ENCODE results near the gene ZIC4.

DNA sequence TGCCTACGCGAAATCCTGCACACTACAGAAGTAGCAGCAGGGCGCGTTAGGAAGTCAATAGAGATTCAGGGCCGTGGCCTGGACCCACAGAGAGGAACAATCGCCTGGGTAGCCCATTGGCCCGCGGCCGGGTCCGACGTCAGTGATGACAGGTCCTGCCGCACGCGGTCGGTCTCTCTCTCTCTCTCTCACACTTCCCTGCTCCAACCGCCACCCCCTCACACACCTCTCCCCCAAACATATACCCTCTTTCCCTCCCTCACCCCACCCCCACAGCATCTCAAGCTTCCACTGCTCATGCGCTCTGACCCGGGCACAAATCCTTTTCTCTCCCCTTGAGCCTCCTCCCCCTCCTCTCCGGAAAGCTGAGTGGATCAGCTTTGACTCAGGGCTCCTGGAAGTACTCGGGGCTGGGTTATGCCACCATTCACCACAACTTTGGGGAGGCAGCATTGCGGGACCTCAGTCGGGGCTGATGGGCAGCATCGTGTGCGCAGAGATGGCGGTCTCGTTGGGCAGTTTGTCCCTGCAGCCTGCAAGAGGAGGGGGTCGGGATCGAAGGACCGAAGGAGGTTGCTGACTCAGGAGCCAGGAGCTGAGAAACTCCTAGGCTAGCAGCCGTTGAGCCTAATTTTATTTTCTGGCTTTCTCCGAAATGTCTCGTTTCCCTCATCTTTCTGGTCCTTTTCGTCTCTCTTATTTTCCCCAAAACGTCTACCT is 9.0 kb downstream of the ZIC4 start:
- TF ChIP-seq, protein P1, sequence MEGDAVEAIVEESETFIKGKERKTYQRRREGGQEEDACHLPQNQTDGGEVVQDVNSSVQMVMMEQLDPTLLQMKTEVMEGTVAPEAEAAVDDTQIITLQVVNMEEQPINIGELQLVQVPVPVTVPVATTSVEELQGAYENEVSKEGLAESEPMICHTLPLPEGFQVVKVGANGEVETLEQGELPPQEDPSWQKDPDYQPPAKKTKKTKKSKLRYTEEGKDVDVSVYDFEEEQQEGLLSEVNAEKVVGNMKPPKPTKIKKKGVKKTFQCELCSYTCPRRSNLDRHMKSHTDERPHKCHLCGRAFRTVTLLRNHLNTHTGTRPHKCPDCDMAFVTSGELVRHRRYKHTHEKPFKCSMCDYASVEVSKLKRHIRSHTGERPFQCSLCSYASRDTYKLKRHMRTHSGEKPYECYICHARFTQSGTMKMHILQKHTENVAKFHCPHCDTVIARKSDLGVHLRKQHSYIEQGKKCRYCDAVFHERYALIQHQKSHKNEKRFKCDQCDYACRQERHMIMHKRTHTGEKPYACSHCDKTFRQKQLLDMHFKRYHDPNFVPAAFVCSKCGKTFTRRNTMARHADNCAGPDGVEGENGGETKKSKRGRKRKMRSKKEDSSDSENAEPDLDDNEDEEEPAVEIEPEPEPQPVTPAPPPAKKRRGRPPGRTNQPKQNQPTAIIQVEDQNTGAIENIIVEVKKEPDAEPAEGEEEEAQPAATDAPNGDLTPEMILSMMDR (IDR thresholded peaks at IDR 0.05), result no peak
- no peak for TF ChIP-seq POLR2A (IDR thresholded peaks at IDR 0.05)

Data from heart left ventricle (tissue), 13 donors.